Liver (tissue), 9 donors: ENCODE results near the gene UNKL. TPM values are rescaled to one million over a fixed set of nuclear protein-coding genes. Genes with fewer than 3 reads are reported as not detected.

Experiments
- DNase-seq: peaks from one replicate; pipeline ENCODE4 v3.0.0-alpha.2; 2017; ENCODE audit warnings: low spot score
- H3K27ac ChIP-seq, 2 donors: one replicate each; pipeline ENCODE4 v1.7.0; 2013; ENCODE audit warnings: inconsistent platforms in 2 of 2, low read length in 2 of 2, control low read depth in 1 of 2, low read depth in 1 of 2, mild to moderate bottlenecking in 1 of 2
- H3K27me3 ChIP-seq, 4 donors: one replicate each; pipeline versions ENCODE4 v1.6.1 to v1.7.0; 2013; ENCODE audit warnings: low read length in 3 of 4, inconsistent platforms in 1 of 4, mild to moderate bottlenecking in 1 of 4, moderate library complexity in 1 of 4; ENCODE audit not compliant: control insufficient read depth in 4 of 4, insufficient read depth in 4 of 4
- H3K36me3 ChIP-seq, 4 donors: one replicate each; pipeline versions ENCODE4 v1.6.1 to v1.7.0; 2013; ENCODE audit warnings: low read length in 3 of 4, mild to moderate bottlenecking in 3 of 4, low read depth in 1 of 4, moderate library complexity in 1 of 4; ENCODE audit not compliant: control insufficient read depth in 4 of 4, insufficient read depth in 3 of 4
- H3K4me1 ChIP-seq, 4 donors: one replicate each; pipeline versions ENCODE4 v1.6.1 to v1.7.0; 2013; ENCODE audit warnings: low read length in 3 of 4, mild to moderate bottlenecking in 3 of 4, moderate library complexity in 1 of 4; ENCODE audit not compliant: control insufficient read depth in 4 of 4, insufficient read depth in 4 of 4
- H3K4me3 ChIP-seq, 3 donors: one replicate each; pipeline versions ENCODE4 v1.6.1 to v1.7.0; 2013; ENCODE audit warnings: low read length in 3 of 3, control low read depth in 1 of 3, low read depth in 1 of 3, mild to moderate bottlenecking in 1 of 3
- H3K9ac ChIP-seq, 2 donors: one replicate each; pipeline ENCODE4 v1.7.0; 2013; ENCODE audit warnings: low read length in 2 of 2, mild to moderate bottlenecking in 2 of 2, moderate library complexity in 2 of 2, control low read depth in 1 of 2, low read depth in 1 of 2
- H3K9me3 ChIP-seq, 4 donors: one replicate each; pipeline versions ENCODE4 v1.6.1 to v1.7.0; 2013; ENCODE audit warnings: low read length in 3 of 4; ENCODE audit not compliant: control insufficient read depth in 4 of 4
- EGR1 ChIP-seq, 2 donors: IDR thresholded peaks; 2 replicates each; pipeline ENCODE4 v1.6.1; 2016 to 2018; ENCODE audit warnings: antibody characterized with exemption in 2 of 2, low read depth in 2 of 2
- FOXA1 ChIP-seq: IDR thresholded peaks from 2 replicates; pipeline ENCODE4 v1.6.1; 2016; ENCODE audit warnings: antibody characterized with exemption
- FOXA2 ChIP-seq: IDR thresholded peaks from 2 replicates; pipeline ENCODE4 v1.6.1; 2016; ENCODE audit warnings: antibody characterized with exemption
- GABPA ChIP-seq, 2 donors: IDR thresholded peaks in 1 of 2; conservative IDR thresholded peaks in 1 of 2; 2 replicates each; pipeline ENCODE4 v1.6.1; 2016; ENCODE audit warnings: antibody characterized with exemption in 2 of 2, mild to moderate bottlenecking in 1 of 2, moderate library complexity in 1 of 2
- HNF4A ChIP-seq, 2 donors: conservative IDR thresholded peaks; 2 replicates each; pipeline ENCODE4 v1.6.1; 2016; ENCODE audit warnings: antibody characterized with exemption in 2 of 2, mild to moderate bottlenecking in 2 of 2
- HNF4G ChIP-seq: IDR thresholded peaks from 2 replicates; pipeline ENCODE4 v1.6.1; 2016; ENCODE audit warnings: antibody characterized with exemption
- JUND ChIP-seq, 2 donors: IDR thresholded peaks; 2 replicates each; pipeline ENCODE4 v1.6.1; 2016; ENCODE audit warnings: antibody characterized with exemption in 2 of 2
- NR2F2 ChIP-seq: IDR thresholded peaks from 2 replicates; pipeline ENCODE4 v1.6.1; 2016; ENCODE audit warnings: antibody characterized with exemption
- RAD21 ChIP-seq, 2 donors: IDR thresholded peaks; 2 replicates each; pipeline ENCODE4 v1.6.1; 2016; ENCODE audit warnings: antibody characterized with exemption in 2 of 2, mild to moderate bottlenecking in 2 of 2
- SP1 ChIP-seq: IDR thresholded peaks from 2 replicates; pipeline ENCODE4 v1.6.1; 2018; ENCODE audit warnings: antibody characterized with exemption, mild to moderate bottlenecking
- TAF1 ChIP-seq: conservative IDR thresholded peaks from 2 replicates; pipeline ENCODE4 v1.6.1; 2016; ENCODE audit warnings: antibody characterized with exemption, mild to moderate bottlenecking
- YY1 ChIP-seq: IDR thresholded peaks from 2 replicates; pipeline ENCODE4 v1.6.1; 2016; ENCODE audit warnings: antibody characterized with exemption, mild to moderate bottlenecking
- WGBS: extraction: QIAGEN DNeasy Blood & Tissue Kit; methylation state at CpG from one replicate; pipeline ENCODE4 v1.1.7; 2013; 5-methylcytosine and 5-hydroxymethylcytosine counted together
- polyA plus RNA-seq, 2 donors: library from polyadenylated mRNA; stranded (reverse) in 1 of 2; unstranded in 1 of 2; fragments of 200-250 nt in 1 of 2; fragments of >200 nt in 1 of 2; fragmentation: Nextera tagmentation in 1 of 2; extraction: Ambion mirVana in 1 of 2; gene quantifications; one replicate each; pipeline versions ENCODE4 v1.2.1 to v1.2.3, GENCODE V29; 2013 to 2015
- total RNA-seq, 2 donors: library from RNA; depleted of rRNA; stranded (reverse); fragments of >200 nt; gene quantifications; one replicate each; pipeline ENCODE4 v1.2.3, GENCODE V29; 2014
- TF ChIP-seq, protein P1 (sequence below): IDR thresholded peaks from 2 replicates; pipeline ENCODE4 v1.6.1; 2016; ENCODE audit warnings: antibody characterized with exemption, mild to moderate bottlenecking
- TF ChIP-seq, protein P2 (sequence below): fragments of 150-350 bp; IDR thresholded peaks from 2 replicates; pipeline ENCODE4 v1.5.1; 2017; ENCODE audit warnings: improper control_type of control experiment, low read depth, low read length; ENCODE audit not compliant: missing input control
- TF ChIP-seq, protein P3 (sequence below): IDR thresholded peaks from 2 replicates; pipeline ENCODE4 v1.6.1; 2016; ENCODE audit warnings: antibody characterized with exemption
- TF ChIP-seq, protein P4 (sequence below): IDR thresholded peaks from 2 replicates; pipeline ENCODE4 v1.6.1; 2016; ENCODE audit warnings: antibody characterized with exemption
- TF ChIP-seq, protein P5 (sequence below): IDR thresholded peaks from 2 replicates; pipeline ENCODE4 v1.6.1; 2016; ENCODE audit warnings: antibody characterized with exemption
- donor health status: healthy.
- donor health status: healthy.
- donor health status: healthy.
- donor health status: healthy.
- donor health status: healthy.

Gene UNKL
- total and polyA plus RNA-seq, 4 donors = 3.5 to 14.7 (median 6.6) TPM

DNA sequence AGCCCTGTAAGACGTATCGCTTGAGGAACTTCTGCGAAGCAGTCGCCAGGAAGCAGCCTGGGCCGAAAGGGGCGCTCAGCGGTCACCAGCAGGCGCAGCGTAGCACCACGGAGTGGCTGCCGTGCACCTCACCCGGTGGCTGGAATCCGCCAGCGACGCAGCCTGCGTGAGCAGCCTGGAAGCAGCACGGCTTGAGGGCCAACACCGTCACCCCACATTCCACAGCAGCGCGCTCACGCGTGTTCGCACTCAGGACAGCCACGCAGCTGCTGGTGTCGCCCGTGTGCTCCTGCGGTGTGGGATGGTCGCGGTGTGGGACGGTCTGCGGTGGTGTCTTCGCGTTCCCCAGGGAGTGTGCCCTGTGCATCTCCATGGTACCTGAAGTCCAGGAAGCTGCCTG, 95.5 kb downstream of the UNKL start:
- TF ChIP-seq, protein P1, sequence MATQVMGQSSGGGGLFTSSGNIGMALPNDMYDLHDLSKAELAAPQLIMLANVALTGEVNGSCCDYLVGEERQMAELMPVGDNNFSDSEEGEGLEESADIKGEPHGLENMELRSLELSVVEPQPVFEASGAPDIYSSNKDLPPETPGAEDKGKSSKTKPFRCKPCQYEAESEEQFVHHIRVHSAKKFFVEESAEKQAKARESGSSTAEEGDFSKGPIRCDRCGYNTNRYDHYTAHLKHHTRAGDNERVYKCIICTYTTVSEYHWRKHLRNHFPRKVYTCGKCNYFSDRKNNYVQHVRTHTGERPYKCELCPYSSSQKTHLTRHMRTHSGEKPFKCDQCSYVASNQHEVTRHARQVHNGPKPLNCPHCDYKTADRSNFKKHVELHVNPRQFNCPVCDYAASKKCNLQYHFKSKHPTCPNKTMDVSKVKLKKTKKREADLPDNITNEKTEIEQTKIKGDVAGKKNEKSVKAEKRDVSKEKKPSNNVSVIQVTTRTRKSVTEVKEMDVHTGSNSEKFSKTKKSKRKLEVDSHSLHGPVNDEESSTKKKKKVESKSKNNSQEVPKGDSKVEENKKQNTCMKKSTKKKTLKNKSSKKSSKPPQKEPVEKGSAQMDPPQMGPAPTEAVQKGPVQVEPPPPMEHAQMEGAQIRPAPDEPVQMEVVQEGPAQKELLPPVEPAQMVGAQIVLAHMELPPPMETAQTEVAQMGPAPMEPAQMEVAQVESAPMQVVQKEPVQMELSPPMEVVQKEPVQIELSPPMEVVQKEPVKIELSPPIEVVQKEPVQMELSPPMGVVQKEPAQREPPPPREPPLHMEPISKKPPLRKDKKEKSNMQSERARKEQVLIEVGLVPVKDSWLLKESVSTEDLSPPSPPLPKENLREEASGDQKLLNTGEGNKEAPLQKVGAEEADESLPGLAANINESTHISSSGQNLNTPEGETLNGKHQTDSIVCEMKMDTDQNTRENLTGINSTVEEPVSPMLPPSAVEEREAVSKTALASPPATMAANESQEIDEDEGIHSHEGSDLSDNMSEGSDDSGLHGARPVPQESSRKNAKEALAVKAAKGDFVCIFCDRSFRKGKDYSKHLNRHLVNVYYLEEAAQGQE = no peak
- no peak for TF ChIP-seq JUND (IDR thresholded peaks at IDR 0.05)
- no peak for TF ChIP-seq GABPA (IDR thresholded peaks at IDR 0.05 in 1 of 2, conservative IDR thresholded peaks at IDR 0.05 in 1 of 2)
- no peak for TF ChIP-seq SP1
- TF ChIP-seq, protein P2, sequence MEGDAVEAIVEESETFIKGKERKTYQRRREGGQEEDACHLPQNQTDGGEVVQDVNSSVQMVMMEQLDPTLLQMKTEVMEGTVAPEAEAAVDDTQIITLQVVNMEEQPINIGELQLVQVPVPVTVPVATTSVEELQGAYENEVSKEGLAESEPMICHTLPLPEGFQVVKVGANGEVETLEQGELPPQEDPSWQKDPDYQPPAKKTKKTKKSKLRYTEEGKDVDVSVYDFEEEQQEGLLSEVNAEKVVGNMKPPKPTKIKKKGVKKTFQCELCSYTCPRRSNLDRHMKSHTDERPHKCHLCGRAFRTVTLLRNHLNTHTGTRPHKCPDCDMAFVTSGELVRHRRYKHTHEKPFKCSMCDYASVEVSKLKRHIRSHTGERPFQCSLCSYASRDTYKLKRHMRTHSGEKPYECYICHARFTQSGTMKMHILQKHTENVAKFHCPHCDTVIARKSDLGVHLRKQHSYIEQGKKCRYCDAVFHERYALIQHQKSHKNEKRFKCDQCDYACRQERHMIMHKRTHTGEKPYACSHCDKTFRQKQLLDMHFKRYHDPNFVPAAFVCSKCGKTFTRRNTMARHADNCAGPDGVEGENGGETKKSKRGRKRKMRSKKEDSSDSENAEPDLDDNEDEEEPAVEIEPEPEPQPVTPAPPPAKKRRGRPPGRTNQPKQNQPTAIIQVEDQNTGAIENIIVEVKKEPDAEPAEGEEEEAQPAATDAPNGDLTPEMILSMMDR = no peak
- TF ChIP-seq RAD21 (IDR thresholded peaks at IDR 0.05) = no peak
- TF ChIP-seq HNF4G = no peak
- TF ChIP-seq, protein P3, sequence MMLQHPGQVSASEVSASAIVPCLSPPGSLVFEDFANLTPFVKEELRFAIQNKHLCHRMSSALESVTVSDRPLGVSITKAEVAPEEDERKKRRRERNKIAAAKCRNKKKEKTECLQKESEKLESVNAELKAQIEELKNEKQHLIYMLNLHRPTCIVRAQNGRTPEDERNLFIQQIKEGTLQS = no peak
- TF ChIP-seq, protein P4, sequence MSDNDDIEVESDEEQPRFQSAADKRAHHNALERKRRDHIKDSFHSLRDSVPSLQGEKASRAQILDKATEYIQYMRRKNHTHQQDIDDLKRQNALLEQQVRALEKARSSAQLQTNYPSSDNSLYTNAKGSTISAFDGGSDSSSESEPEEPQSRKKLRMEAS = no peak
- no peak for TF ChIP-seq HNF4A (conservative IDR thresholded peaks at IDR 0.05)
- no peak for TF ChIP-seq YY1
- no peak for TF ChIP-seq NR2F2
- no peak for TF ChIP-seq EGR1 (IDR thresholded peaks at IDR 0.05; ENCODE audit: low read depth in 2 of 2)
- no peak for TF ChIP-seq FOXA2
- no peak for TF ChIP-seq FOXA1
- WGBS = 95% methylated on average over 33 of the region's 33 CpGs
- no peak for DNase-seq
- Histone ChIP-seq H3K4me1 (peaks cover 0 to 2% (median 0%) of the 10 kb centered on the region in 4 donors), H3K36me3 (peaks cover 40 to 85% (median 47%) of the 10 kb centered on the region in 4 donors), H3K9ac (no peak overlapping the region), H3K27ac (no peak overlapping the region), H3K9me3 (no peaks in the 10 kb centered on the region), H3K4me3 (no peak overlapping the region), H3K27me3 (no peaks in the 10 kb centered on the region)

DNA sequence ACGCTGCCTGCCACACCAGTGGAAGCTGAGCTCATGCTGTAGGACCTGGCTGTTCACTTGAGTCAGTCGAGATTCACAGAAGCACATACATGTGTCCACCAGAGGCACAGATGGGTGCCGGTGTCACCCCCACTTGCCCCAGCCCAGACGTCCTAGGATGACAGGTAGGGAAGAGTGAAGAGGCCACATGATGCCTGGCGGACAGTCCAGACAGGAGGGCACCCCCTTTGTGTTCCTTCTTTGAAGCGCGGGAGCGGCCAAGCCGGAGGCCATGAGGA, 96.3 kb downstream of the UNKL start:
- DNase-seq = no peak
- Histone ChIP-seq H3K9me3 (no peaks in the 10 kb centered on the region), H3K36me3 (peaks cover 38 to 77% (median 46%) of the 10 kb centered on the region in 4 donors), H3K27ac (no peak overlapping the region), H3K4me1 (peaks cover 0 to 9% (median 4%) of the 10 kb centered on the region in 4 donors), H3K27me3 (no peaks in the 10 kb centered on the region), H3K9ac (no peak overlapping the region), H3K4me3 (no peak overlapping the region)
- WGBS = 84% methylated on average over 9 of the region's 9 CpGs
- TF ChIP-seq GABPA (IDR thresholded peaks at IDR 0.05 in 1 of 2, conservative IDR thresholded peaks at IDR 0.05 in 1 of 2) = no peak
- no peak for TF ChIP-seq TAF1
- TF ChIP-seq, protein P4 = no peak
- TF ChIP-seq, protein P5, sequence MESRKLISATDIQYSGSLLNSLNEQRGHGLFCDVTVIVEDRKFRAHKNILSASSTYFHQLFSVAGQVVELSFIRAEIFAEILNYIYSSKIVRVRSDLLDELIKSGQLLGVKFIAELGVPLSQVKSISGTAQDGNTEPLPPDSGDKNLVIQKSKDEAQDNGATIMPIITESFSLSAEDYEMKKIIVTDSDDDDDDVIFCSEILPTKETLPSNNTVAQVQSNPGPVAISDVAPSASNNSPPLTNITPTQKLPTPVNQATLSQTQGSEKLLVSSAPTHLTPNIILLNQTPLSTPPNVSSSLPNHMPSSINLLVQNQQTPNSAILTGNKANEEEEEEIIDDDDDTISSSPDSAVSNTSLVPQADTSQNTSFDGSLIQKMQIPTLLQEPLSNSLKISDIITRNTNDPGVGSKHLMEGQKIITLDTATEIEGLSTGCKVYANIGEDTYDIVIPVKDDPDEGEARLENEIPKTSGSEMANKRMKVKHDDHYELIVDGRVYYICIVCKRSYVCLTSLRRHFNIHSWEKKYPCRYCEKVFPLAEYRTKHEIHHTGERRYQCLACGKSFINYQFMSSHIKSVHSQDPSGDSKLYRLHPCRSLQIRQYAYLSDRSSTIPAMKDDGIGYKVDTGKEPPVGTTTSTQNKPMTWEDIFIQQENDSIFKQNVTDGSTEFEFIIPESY = no peak
